HG02623 (cell line): Measurements from ENCODE around the gene LIME1.
"Not testable (repeated sequence)": the region's sequence is repeated elsewhere in the genome, so short reads cannot be mapped to it uniquely, and the experiment has no call there.

ENCODE experiments used
- ATAC-seq: cut with Tn5 transposase; IDR thresholded peaks from one replicate; pipeline ENCODE4 v1.9.1; 2021; ENCODE audit warnings: moderate library complexity; ENCODE audit not compliant: unreplicated experiment

The LIME1 gene

GRCh38 chr20:63707558-63708300 lies 28.7 kb upstream of the LIME1 start, which contains the start of the genes ARFRP1 and ZGPAT:
Gene ARFRP1, minus strand, starts transcription at chr20:63707976. Its CDS starts 885 bp downstream, at chr20:63707091.
Gene ZGPAT, plus strand, starts transcription at chr20:63708039. Its CDS starts 542 bp downstream, at chr20:63708581.
- peak; percentile 63 for ATAC-seq

- peak; percentile 11 for ATAC-seq
Observed at GRCh38 chr20:63708301-63709148, 27.9 kb upstream of the LIME1 start.

GRCh38 chr20:63709149-63709527 lies 27.3 kb upstream of the LIME1 start:
- no peak for ATAC-seq

GRCh38 chr20:63711085-63711645 lies 25.3 kb upstream of the LIME1 start:
- no peak for ATAC-seq

GRCh38 chr20:63712191-63712590 lies 24.3 kb upstream of the LIME1 start:
- no peak for ATAC-seq

GRCh38 chr20:63714858-63715257 lies 21.6 kb upstream of the LIME1 start:
- no peak for ATAC-seq

- ATAC-seq, result no peak
Observed at GRCh38 chr20:63718996-63719395, 17.5 kb upstream of the LIME1 start.

GRCh38 chr20:63722967-63723622 lies 13.4 kb upstream of the LIME1 start:
- ATAC-seq, result not testable (repeated sequence)

GRCh38 chr20:63730189-63730733 lies 6.2 kb upstream of the LIME1 start:
- ATAC-seq, result not testable (repeated sequence)

- no peak for ATAC-seq
Observed at GRCh38 chr20:63731410-63731809, 5.1 kb upstream of the LIME1 start.

GRCh38 chr20:63732118-63733095 lies 4.1 kb upstream of the LIME1 start:
- no peak for ATAC-seq

- ATAC-seq, result no peak
Observed at GRCh38 chr20:63733117-63733516, 3.3 kb upstream of the LIME1 start.

GRCh38 chr20:63733579-63734081 lies 2.8 kb upstream of the LIME1 start:
- no peak for ATAC-seq

GRCh38 chr20:63734111-63734945 lies 2.1 kb upstream of the LIME1 start:
- ATAC-seq, result no peak

GRCh38 chr20:63734946-63735858 lies 1.3 kb upstream of the LIME1 start:
- ATAC-seq, result no peak

- ATAC-seq, result no peak
Observed at GRCh38 chr20:63736893-63737694, 630 bp downstream of the LIME1 start.

- ATAC-seq, result no peak
Observed at GRCh38 chr20:63737695-63737944, 1.2 kb downstream of the LIME1 start.
